ENCODE results near the gene ATXN2L.

DNA sequence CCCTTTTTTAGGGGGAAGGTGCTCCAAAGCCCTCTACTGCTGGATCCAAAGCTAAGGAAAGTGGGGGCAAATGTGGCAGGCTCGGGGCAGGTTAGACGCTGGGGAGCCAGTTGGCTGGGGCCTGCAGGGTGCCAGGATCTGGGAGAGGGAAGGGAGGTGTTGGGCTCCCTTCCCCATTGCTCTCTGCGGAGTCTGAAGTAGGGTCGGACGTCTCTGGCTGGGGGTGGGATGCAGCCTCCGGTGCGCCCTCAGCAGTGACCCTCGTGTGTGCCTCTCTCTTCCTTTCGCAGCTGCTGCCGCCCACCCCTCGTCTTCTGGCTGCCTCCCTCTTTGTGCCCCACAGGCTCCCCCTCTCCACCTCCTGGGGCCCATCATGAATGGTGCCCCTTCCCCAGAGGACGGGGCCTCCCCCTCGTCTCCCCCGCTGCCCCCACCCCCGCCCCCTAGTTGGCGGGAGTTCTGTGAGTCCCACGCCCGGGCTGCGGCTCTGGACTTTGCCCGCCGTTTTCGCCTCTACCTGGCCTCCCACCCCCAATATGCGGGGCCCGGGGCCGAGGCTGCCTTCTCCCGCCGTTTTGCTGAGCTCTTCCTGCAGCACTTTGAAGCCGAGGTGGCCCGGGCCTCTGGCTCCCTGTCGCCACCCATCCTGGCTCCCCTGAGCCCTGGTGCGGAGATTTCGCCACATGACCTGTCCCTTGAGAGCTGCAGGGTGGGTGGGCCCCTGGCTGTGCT is 43.1 kb downstream of the ATXN2L start:
- TF ChIP-seq, protein P1, sequence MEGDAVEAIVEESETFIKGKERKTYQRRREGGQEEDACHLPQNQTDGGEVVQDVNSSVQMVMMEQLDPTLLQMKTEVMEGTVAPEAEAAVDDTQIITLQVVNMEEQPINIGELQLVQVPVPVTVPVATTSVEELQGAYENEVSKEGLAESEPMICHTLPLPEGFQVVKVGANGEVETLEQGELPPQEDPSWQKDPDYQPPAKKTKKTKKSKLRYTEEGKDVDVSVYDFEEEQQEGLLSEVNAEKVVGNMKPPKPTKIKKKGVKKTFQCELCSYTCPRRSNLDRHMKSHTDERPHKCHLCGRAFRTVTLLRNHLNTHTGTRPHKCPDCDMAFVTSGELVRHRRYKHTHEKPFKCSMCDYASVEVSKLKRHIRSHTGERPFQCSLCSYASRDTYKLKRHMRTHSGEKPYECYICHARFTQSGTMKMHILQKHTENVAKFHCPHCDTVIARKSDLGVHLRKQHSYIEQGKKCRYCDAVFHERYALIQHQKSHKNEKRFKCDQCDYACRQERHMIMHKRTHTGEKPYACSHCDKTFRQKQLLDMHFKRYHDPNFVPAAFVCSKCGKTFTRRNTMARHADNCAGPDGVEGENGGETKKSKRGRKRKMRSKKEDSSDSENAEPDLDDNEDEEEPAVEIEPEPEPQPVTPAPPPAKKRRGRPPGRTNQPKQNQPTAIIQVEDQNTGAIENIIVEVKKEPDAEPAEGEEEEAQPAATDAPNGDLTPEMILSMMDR (IDR thresholded peaks at IDR 0.05) = no peak
- TF ChIP-seq POLR2A (IDR thresholded peaks at IDR 0.05) = no peak

All from testis (tissue), 2 donors.